ENCODE data around the gene RETN. TPM values are rescaled to one million over a fixed set of nuclear protein-coding genes. Genes with fewer than 3 reads are reported as not detected.

RETN gene
- total RNA-seq, 2 experiments from 2014 or later, result not detected

DNA sequence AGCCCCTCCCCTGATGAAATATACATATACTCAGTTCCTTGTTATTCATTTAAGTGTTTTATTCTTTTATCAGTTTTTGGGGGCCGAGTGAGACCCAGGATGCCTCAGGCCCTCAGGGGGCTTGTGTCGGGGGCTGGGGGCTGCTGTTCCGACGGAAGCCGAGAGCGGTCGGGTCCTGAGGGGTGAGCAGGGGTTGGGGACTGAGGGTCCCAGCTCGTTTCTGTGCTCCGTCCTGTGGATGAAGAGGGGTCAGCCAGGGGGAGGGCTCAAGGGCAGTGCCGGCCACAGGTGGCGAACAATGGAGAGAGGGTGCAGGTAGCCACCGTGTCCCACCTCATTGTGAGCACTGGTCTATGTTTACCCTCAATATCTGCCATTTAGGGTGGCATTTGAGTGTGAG, 37.3 kb upstream of the RETN start:
- no peak overlapping the region for H3K27ac ChIP-seq (ENCODE audit: low read depth, low read length, poor library complexity, severe bottlenecking)
- no peaks in the 10 kb centered on the region for H3K9me3 ChIP-seq (ENCODE audit: low read length)
- no peaks in the 10 kb centered on the region for H3K9me2 ChIP-seq (ENCODE audit: insufficient read depth, low read length)
- BruUV-seq (replicated peaks), result no TSS peak
- H3K4me2 ChIP-seq (ENCODE audit: low read length), result no peak overlapping the region
- DNase-seq (ENCODE audit: low spot score), result no peak
- POLR2A ChIA-PET, result interaction anchor here (0.5 kb wide), 1 partner anchor 422 kb away, joined by 3 read pairs; no protein-coding TSS in a partner anchor
- H3K4me3 ChIP-seq (ENCODE audit: low read depth, low read length, poor library complexity, severe bottlenecking), result no peak overlapping the region
- no peak overlapping the region for H2AFZ ChIP-seq (ENCODE audit: low read length)
- peaks cover 21% of the 10 kb centered on the region for H3K4me1 ChIP-seq (ENCODE audit: insufficient read depth, low read length, poor library complexity, severe bottlenecking)
- peaks cover 33% of the 10 kb centered on the region for H3K79me2 ChIP-seq (ENCODE audit: insufficient read depth, low read depth, low read length)
- intact Hi-C loops (cut with micrococcal nuclease; ENCODE audit: unreplicated experiment), result no loop called here
- CTCF ChIA-PET (ENCODE audit: unreplicated experiment), result no interaction called here
- peaks cover 16% of the 10 kb centered on the region; the same call in 1 of the 2 replicates for H3K36me3 ChIP-seq (ENCODE audit: insufficient read depth, low read length)
- H4K20me1 ChIP-seq (ENCODE audit: insufficient read depth, low read length), result 0 out of 2 replicates have a peak, but pooled peaks cover 6% of the 10 kb centered on the region
- TF ChIP-seq, protein P1, sequence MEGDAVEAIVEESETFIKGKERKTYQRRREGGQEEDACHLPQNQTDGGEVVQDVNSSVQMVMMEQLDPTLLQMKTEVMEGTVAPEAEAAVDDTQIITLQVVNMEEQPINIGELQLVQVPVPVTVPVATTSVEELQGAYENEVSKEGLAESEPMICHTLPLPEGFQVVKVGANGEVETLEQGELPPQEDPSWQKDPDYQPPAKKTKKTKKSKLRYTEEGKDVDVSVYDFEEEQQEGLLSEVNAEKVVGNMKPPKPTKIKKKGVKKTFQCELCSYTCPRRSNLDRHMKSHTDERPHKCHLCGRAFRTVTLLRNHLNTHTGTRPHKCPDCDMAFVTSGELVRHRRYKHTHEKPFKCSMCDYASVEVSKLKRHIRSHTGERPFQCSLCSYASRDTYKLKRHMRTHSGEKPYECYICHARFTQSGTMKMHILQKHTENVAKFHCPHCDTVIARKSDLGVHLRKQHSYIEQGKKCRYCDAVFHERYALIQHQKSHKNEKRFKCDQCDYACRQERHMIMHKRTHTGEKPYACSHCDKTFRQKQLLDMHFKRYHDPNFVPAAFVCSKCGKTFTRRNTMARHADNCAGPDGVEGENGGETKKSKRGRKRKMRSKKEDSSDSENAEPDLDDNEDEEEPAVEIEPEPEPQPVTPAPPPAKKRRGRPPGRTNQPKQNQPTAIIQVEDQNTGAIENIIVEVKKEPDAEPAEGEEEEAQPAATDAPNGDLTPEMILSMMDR (conservative IDR thresholded peaks at IDR 0.05; ENCODE audit: low read length), result no peak
- TF ChIP-seq EZH2phosphoT487 (IDR thresholded peaks at IDR 0.05; ENCODE audit: borderline replicate concordance, low read depth, low read length), result no peak

DNA sequence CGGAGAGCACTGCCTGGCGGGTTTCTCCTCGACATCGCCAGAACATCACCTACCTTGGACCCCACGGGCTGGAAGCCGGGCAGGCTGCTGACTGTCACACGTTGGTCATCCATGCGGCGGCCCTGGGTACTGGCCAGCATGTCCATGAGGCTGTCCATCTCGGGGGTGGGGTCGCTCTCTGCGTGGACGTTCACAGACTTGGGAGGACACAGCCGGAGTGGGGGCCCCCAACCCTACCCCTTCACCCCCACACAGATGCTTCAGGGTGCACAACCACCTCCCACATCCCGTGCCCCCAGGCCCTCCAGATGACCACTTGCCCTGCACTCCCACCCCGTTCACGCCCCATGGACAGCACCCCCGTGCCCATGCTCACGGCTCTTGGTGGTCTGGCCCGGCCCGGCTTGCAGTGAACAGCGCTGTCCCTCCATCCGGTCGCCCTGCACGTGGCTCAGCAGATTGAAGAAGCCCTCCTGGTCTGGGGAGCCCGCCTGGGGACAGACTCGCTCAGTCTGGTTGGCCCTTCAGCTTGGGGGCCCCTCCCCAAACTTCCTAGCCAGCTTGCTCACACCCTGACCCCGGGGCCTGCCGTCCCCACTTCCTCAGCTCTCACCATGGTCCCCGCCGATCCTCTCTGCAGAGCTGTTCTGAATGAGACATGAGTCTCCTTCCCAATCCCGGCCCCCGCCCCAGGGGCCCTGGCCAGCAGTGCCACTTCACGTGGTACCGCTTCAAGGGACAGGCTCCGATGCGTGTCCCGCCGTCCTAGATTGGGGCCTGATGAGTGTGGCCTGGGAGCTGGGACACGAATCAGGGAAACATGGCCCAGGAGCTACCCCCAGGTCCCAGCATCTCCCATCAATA, 36.3 kb upstream of the RETN start:
- Histone ChIP-seq H3K36me3 (ENCODE audit: insufficient read depth, low read length) (peaks cover 9% of the 10 kb centered on the region; the same call in 1 of the 2 replicates), H3K4me3 (ENCODE audit: low read depth, low read length, poor library complexity, severe bottlenecking) (no peak overlapping the region), H3K9me3 (ENCODE audit: low read length) (no peaks in the 10 kb centered on the region), H3K79me2 (ENCODE audit: insufficient read depth, low read depth, low read length) (peaks cover 30% of the 10 kb centered on the region), H2AFZ (ENCODE audit: low read length) (no peak overlapping the region), H3K9me2 (ENCODE audit: insufficient read depth, low read length) (no peaks in the 10 kb centered on the region), H3K4me1 (ENCODE audit: insufficient read depth, low read length, poor library complexity, severe bottlenecking) (peaks cover 24% of the 10 kb centered on the region), H3K4me2 (ENCODE audit: low read length) (no peak overlapping the region), H4K20me1 (ENCODE audit: insufficient read depth, low read length) (0 out of 2 replicates have a peak, but pooled peaks cover 6% of the 10 kb centered on the region), H3K27ac (ENCODE audit: low read depth, low read length, poor library complexity, severe bottlenecking) (no peak overlapping the region)
- no peak for DNase-seq (ENCODE audit: low spot score)
- BruUV-seq (replicated peaks), result no TSS peak
- POLR2A ChIA-PET, result no interaction called here
- intact Hi-C loops (cut with micrococcal nuclease; ENCODE audit: unreplicated experiment), result no loop called here
- TF ChIP-seq, protein P1 (conservative IDR thresholded peaks at IDR 0.05; ENCODE audit: low read length), result no peak
- no peak for TF ChIP-seq EZH2phosphoT487 (IDR thresholded peaks at IDR 0.05; ENCODE audit: borderline replicate concordance, low read depth, low read length)
- CTCF ChIA-PET (ENCODE audit: unreplicated experiment), result no interaction called here

DNA sequence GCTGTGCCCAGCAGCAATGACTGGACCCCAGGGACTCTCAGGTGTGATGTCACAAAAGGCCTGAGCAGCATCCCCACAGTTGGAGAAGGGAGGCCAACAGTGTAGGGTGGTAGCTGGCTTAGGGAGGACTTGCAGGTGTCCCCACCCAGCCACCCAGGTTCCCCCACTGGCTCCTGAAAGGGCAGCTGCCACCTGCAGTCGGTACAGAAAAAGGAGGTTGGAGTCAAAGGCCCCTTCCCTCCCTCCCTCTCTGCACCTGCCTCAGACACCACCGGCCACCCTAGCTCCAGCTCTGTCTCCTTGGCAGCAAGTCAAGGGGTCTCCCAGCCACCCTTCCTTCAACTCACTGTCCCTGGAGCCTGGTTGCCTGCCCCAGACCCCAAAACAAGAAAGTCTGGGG, 35.2 kb upstream of the RETN start, which contains the start of gene PCP2:
PCP2 (minus strand) TSS at position 22 of the 400 bp plus-strand sequence. CDS start 262 bp downstream, outside the sequence.
- Histone ChIP-seq H3K4me2 (ENCODE audit: low read length) (no peak within 1 kb of the TSS), H3K79me2 (ENCODE audit: insufficient read depth, low read depth, low read length) (peaks cover 19% of the 10 kb centered on the region), H3K36me3 (ENCODE audit: insufficient read depth, low read length) (peaks cover 9% of the 10 kb centered on the region; the same call in 1 of the 2 replicates), H3K4me1 (ENCODE audit: insufficient read depth, low read length, poor library complexity, severe bottlenecking) (peaks cover 22% of the 10 kb centered on the region), H2AFZ (ENCODE audit: low read length) (no peak within 1 kb of the TSS), H3K9me3 (ENCODE audit: low read length) (no peaks in the 10 kb centered on the region), H3K9me2 (ENCODE audit: insufficient read depth, low read length) (no peaks in the 10 kb centered on the region), H3K4me3 (ENCODE audit: low read depth, low read length, poor library complexity, severe bottlenecking) (no peak within 1 kb of the TSS), H3K27ac (ENCODE audit: low read depth, low read length, poor library complexity, severe bottlenecking) (no peak within 1 kb of the TSS), H4K20me1 (ENCODE audit: insufficient read depth, low read length) (no peaks in the 10 kb centered on the region)
- DNase-seq (ENCODE audit: low spot score), result no peak
- TF ChIP-seq EZH2phosphoT487 (IDR thresholded peaks at IDR 0.05; ENCODE audit: borderline replicate concordance, low read depth, low read length), result no peak
- TF ChIP-seq, protein P1 (conservative IDR thresholded peaks at IDR 0.05; ENCODE audit: low read length), result no peak
- intact Hi-C loops (cut with micrococcal nuclease; ENCODE audit: unreplicated experiment), result no loop called here
- ChIA-PET CTCF (ENCODE audit: unreplicated experiment) (no interaction called here), POLR2A (no interaction called here)
- BruUV-seq (replicated peaks), result no TSS peak

Measured in OCI-LY7 (cell line).